Fibroblast of pulmonary artery (primary cell): ENCODE measurements around the gene KDM4C.
A peak's percentile ranks its signal among the peaks of the same experiment; 100 is the strongest.
"Not testable (repeated sequence)": the region's sequence is repeated elsewhere in the genome, so short reads cannot be mapped to it uniquely, and the experiment has no call there.

Experiments
- DNase-seq: peaks from one replicate; pipeline ENCODE4 v3.0.0-alpha.2; 2010; ENCODE audit warnings: low read depth
- H3K4me3 ChIP-seq: replicated peaks from 2 replicates; pipeline ENCODE4 v1.5.1; 2011; ENCODE audit warnings: low read depth, mild to moderate bottlenecking, control low read depth, low read length, moderate library complexity
- TF ChIP-seq, protein P1 (sequence below): IDR thresholded peaks from 2 replicates; pipeline ENCODE4 v1.5.1; 2011; ENCODE audit warnings: mild to moderate bottlenecking, control low read depth, low read length, inconsistent platforms; ENCODE audit errors: missing control alignments

The KDM4C gene

DNA sequence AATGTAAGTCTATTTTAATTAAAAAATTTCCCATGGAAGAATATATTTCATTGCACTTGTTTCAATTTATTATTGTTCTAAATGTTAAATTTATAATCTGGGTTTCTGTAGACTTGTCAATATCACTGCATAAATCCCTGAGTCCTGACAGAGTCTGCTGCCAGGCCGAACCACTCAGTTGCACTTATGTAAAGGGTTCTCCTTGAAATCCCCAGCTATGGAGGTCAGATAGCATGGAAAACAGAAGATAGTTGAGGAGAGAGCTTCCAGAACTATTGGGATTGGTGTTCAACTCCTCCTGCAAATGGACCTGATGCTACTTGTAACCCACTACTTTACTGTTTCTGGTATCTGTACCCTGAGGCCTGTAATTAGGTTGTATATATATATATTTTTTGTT lies 37.2 kb downstream of the KDM4C start:
- no peak overlapping the region for H3K4me3 ChIP-seq
- no peak for DNase-seq
- TF ChIP-seq, protein P1, sequence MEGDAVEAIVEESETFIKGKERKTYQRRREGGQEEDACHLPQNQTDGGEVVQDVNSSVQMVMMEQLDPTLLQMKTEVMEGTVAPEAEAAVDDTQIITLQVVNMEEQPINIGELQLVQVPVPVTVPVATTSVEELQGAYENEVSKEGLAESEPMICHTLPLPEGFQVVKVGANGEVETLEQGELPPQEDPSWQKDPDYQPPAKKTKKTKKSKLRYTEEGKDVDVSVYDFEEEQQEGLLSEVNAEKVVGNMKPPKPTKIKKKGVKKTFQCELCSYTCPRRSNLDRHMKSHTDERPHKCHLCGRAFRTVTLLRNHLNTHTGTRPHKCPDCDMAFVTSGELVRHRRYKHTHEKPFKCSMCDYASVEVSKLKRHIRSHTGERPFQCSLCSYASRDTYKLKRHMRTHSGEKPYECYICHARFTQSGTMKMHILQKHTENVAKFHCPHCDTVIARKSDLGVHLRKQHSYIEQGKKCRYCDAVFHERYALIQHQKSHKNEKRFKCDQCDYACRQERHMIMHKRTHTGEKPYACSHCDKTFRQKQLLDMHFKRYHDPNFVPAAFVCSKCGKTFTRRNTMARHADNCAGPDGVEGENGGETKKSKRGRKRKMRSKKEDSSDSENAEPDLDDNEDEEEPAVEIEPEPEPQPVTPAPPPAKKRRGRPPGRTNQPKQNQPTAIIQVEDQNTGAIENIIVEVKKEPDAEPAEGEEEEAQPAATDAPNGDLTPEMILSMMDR = no peak

DNA sequence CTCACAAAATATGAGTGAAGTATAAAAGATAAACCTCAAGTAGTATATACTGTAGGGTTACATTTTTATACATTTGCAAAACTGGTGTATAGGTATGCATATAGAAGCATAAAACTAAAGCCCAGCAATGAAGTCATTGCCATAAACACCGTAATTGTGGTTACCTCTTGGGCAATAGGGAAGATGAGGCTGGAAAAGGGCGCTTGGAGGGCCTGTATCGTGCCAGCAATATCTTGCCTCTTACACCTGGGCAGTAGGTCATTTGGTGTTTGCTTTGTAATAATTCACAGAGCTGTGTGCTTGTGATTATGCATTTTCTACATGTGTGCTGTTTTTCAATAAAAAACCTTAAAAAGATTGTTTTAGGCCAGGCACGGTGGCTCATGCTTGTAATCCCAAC lies 45.2 kb downstream of the KDM4C start:
- TF ChIP-seq, protein P1 = no peak

DNA sequence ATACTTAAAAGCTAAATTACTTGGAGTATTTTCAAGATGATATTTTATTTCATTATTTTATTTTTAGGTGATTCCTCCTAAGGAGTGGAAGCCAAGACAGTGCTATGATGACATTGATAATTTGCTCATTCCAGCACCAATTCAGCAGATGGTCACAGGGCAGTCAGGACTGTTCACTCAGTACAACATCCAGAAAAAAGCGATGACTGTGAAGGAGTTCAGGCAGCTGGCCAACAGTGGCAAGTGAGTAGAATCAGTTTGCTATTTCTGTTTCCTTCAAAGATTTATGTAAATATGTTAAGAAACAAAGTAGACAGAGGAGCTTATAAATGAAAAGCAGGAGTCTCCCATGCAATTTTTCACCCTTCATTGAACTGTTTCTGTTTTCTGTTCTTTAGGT lies 47.8 kb downstream of the KDM4C start:
- TF ChIP-seq, protein P1 = no peak
- peak; percentile 62 for DNase-seq
- no peak overlapping the region for H3K4me3 ChIP-seq

More for the DNA sequence above, 45.2 kb downstream of the KDM4C start:
- no peak for DNase-seq
- H3K4me3 ChIP-seq = no peak overlapping the region

DNA sequence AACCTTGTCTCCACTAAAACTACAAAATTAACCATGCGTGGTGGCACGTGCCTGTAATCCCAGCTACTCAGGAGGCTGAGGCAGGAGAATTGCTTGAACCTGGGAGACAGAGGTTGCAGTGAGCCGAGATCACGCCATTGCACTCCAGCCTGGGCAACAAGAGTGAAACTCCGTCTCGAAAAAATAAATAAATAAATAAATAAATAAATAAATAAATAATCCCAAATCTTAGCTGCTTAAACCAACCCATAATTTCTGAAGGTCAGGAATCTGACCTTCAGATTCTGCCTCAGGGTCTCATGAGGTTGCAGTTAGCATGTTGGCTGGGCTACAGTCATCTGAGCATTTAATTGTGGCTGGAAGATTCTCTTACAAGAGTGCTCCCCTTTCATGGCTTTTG lies 48.5 kb downstream of the KDM4C start:
- not testable (repeated sequence) for DNase-seq, H3K4me3 ChIP-seq

DNA sequence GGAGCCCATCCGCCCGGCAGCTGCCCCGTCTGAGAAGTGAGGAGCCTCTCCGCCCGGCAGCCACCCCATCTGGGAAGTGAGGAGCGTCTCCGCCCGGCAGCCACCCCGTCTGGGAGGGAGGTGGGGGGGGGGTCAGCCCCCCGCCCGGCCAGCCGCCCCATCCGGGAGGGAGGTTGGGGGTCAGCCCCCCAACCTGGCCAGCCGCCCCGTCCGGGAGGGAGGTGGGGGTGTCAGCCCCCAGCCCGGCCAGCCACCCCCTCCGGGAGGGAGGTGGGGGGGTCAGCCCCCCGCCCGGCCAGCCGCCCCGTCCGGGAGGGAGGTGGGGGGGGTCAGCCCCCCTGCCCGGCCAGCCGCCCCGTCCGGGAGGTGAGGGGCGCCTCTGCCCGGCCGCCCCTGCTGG lies 49.9 kb downstream of the KDM4C start:
- DNase-seq, H3K4me3 ChIP-seq: not testable (repeated sequence)

DNA sequence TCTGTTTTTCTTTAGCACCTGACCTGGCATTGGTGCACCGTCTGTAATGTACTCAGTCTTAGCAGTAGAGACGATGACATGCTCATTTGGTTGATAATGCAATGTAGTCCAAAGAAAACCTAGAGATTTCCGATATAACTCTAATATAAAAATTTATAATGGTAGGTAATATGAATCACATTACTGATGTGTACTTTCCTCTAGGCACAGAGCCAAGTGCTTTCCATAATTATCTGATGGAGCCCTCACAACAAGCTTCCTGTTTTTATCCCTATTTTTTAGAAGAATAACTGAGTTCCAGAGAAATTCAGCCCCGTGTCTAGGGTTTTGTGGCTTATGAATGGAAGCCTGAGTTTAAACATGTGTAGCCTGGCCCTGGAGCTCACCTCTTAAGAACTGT lies 53.7 kb downstream of the KDM4C start:
- TF ChIP-seq, protein P1 = no peak
- peak; percentile 69 for DNase-seq
- H3K4me3 ChIP-seq = no peak overlapping the region

DNA sequence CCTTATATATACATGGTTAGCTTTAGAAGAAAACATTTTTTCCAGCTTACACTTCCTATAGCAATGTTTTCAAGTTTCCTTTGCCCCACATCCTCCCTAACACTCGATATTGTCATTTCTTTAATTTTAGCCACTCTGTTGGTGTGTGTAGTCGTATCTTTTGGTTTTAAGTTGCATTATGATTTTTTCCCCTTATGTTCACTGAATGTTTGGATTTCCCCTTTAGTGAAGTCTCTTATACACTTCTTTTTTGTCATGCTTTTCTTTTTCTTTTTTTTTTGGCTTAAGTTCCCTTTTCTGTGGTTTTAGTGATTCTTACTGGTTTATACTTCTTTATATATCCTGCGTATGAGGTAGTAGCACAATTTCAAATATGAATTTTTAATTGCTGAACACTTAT lies 58.8 kb downstream of the KDM4C start:
- TF ChIP-seq, protein P1 = no peak
- DNase-seq = no peak
- no peak overlapping the region for H3K4me3 ChIP-seq

DNA sequence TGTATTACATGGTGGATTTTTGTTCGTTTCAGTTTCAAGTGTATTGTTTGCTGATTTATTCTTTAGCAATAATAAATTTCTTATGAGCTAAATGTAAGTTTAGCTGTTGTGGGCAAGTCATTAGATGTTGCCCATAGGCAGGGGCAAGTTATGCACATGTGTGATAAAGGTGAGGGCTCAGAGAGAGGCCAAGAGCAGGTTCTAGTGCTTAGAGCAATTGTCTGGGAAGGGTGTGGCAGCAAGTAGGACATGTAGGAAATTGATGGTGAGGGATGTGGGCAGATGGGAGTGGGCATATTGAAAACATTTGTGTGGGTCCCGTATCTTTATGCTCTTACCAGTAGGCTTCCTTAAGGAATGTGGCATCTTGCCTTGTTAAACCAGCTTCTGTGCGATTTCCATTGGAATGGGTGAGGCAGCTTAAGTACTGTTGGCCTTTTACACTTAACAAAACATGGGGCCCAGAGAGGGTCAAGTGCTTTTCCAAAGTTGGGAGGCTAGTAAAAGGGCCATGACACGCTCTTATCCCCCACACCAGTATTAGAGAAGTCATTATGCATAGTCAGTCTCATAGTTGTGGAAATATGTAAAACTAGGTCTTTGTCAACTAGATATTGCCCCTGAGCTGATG lies 60.6 kb downstream of the KDM4C start:
- no peak for DNase-seq
- TF ChIP-seq, protein P1 = no peak

More for the DNA sequence above, 60.6 kb downstream of the KDM4C start:
- no peak overlapping the region for H3K4me3 ChIP-seq
